HG03342 (cell line): ENCODE measurements around the gene GOLGA8B.
"Not testable (repeated sequence)": the region's sequence is repeated elsewhere in the genome, so short reads cannot be mapped to it uniquely, and the experiment has no call there.

Source experiments
- ATAC-seq: cut with Tn5 transposase; IDR thresholded peaks from one replicate; pipeline ENCODE4 v1.9.1; 2021; ENCODE audit warnings: mild to moderate bottlenecking, moderate library complexity; ENCODE audit not compliant: unreplicated experiment

The GOLGA8B gene

GRCh38 chr15:34598799-34599585 lies 15.5 kb upstream of the GOLGA8B start:
- no peak for ATAC-seq

GRCh38 chr15:34597316-34597715 lies 13.9 kb upstream of the GOLGA8B start:
- no peak for ATAC-seq

GRCh38 chr15:34594361-34594760 lies 10.9 kb upstream of the GOLGA8B start:
- no peak for ATAC-seq

- ATAC-seq: no peak
Measured at GRCh38 chr15:34591306-34591705, 7.9 kb upstream of the GOLGA8B start.

- ATAC-seq: peak; percentile 39
Measured at GRCh38 chr15:34588046-34588674, 4.7 kb upstream of the GOLGA8B start.

GRCh38 chr15:34585966-34586365 lies 2.5 kb upstream of the GOLGA8B start:
- ATAC-seq: not testable (repeated sequence)

GRCh38 chr15:34584996-34585395 lies 1.5 kb upstream of the GOLGA8B start:
- ATAC-seq: no peak

- ATAC-seq: no peak
Measured at GRCh38 chr15:34584330-34584668, 848 bp upstream of the GOLGA8B start.

GRCh38 chr15:34582461-34583371 lies 735 bp downstream of the GOLGA8B start:
- ATAC-seq: peak; percentile 51

GRCh38 chr15:34581687-34582460 lies 1.6 kb downstream of the GOLGA8B start:
- ATAC-seq: not testable (repeated sequence)

GRCh38 chr15:34581043-34581365 lies 2.4 kb downstream of the GOLGA8B start:
- no peak for ATAC-seq

- ATAC-seq: not testable (repeated sequence)
Measured at GRCh38 chr15:34580251-34581042, 3.0 kb downstream of the GOLGA8B start.

- ATAC-seq: no peak
Measured at GRCh38 chr15:34578283-34578674, 5.2 kb downstream of the GOLGA8B start.

- not testable (repeated sequence) for ATAC-seq
Measured at GRCh38 chr15:34577658-34578282, 5.7 kb downstream of the GOLGA8B start.

GRCh38 chr15:34575035-34575434 lies 8.4 kb downstream of the GOLGA8B start:
- ATAC-seq: not testable (repeated sequence)

- ATAC-seq: not testable (repeated sequence)
Measured at GRCh38 chr15:34572921-34573320, 10.5 kb downstream of the GOLGA8B start.

- ATAC-seq: not testable (repeated sequence)
Measured at GRCh38 chr15:34572019-34572641, 11.3 kb downstream of the GOLGA8B start.

- not testable (repeated sequence) for ATAC-seq
Measured at GRCh38 chr15:34569670-34570396, 13.6 kb downstream of the GOLGA8B start.
